DOHH2 (cell line): ENCODE results near the gene CACYBP.

Experiments
- EZH2phosphoT487 ChIP-seq: fragments of 200-600 bp; sonication (generic); IDR thresholded peaks from 2 replicates; pipeline ENCODE4 v1.6.1; 2017; ENCODE audit warnings: borderline replicate concordance, mild to moderate bottlenecking, antibody characterized with exemption, low read length, moderate library complexity, mixed read lengths
- TF ChIP-seq, protein P1 (sequence below): fragments of 200-600 bp; sonication (generic); IDR thresholded peaks from one replicate; pipeline ENCODE4 v1.5.1; 2014; ENCODE audit warnings: antibody characterized with exemption, mild to moderate bottlenecking, low read depth, low read length; ENCODE audit not compliant: poor library complexity, severe bottlenecking

- TF ChIP-seq, protein P1, sequence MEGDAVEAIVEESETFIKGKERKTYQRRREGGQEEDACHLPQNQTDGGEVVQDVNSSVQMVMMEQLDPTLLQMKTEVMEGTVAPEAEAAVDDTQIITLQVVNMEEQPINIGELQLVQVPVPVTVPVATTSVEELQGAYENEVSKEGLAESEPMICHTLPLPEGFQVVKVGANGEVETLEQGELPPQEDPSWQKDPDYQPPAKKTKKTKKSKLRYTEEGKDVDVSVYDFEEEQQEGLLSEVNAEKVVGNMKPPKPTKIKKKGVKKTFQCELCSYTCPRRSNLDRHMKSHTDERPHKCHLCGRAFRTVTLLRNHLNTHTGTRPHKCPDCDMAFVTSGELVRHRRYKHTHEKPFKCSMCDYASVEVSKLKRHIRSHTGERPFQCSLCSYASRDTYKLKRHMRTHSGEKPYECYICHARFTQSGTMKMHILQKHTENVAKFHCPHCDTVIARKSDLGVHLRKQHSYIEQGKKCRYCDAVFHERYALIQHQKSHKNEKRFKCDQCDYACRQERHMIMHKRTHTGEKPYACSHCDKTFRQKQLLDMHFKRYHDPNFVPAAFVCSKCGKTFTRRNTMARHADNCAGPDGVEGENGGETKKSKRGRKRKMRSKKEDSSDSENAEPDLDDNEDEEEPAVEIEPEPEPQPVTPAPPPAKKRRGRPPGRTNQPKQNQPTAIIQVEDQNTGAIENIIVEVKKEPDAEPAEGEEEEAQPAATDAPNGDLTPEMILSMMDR = no peak
- no peak for TF ChIP-seq EZH2phosphoT487
Measured at GRCh38 chr1:175013445-175013844, 13.7 kb downstream of the CACYBP start.
